Kidney epithelial cell (primary cell): ENCODE measurements around the gene CHD6. TPM values are rescaled to one million over a fixed set of nuclear protein-coding genes. Genes with fewer than 3 reads are reported as not detected.

Experiments
- DNase-seq: peaks from one replicate; pipeline ENCODE4 v3.0.0-alpha.2; 2010; ENCODE audit warnings: low read depth
- H3K27me3 ChIP-seq: 2 replicates; pipeline ENCODE4 v1.6.0; 2011; ENCODE audit warnings: low read length; ENCODE audit not compliant: control insufficient read depth, insufficient read depth
- H3K36me3 ChIP-seq: 2 replicates; pipeline ENCODE4 v1.5.1; 2011; ENCODE audit warnings: low read length; ENCODE audit not compliant: control insufficient read depth, insufficient read depth
- H3K4me3 ChIP-seq: 2 replicates; pipeline ENCODE4 v1.5.1; 2011; ENCODE audit warnings: low read depth, mild to moderate bottlenecking, control low read depth, low read length
- CTCF ChIP-seq: IDR thresholded peaks from 2 replicates; pipeline ENCODE4 v1.5.1; 2011; ENCODE audit warnings: mild to moderate bottlenecking, moderate library complexity, low read length, control low read depth, inconsistent platforms; ENCODE audit not compliant: insufficient read depth, poor library complexity, severe bottlenecking
- total RNA-seq: library from RNA; depleted of rRNA; stranded (reverse); fragments of >200 nt; gene quantifications from 2 replicates; pipeline ENCODE4 v1.2.3, GENCODE V29; 2015

The CHD6 gene
- total RNA-seq, 1 donor from 2014 or later: 19.6 TPM

- Histone ChIP-seq H3K36me3 (no peaks in the 10 kb centered on the region), H3K27me3 (no peaks in the 10 kb centered on the region), H3K4me3 (no peak overlapping the region)
- no peak for DNase-seq
- no peak for TF ChIP-seq CTCF
Measured at GRCh38 chr20:41424546-41424945, 193.6 kb downstream of the CHD6 start.

GRCh38 chr20:41424011-41424410 lies 194.2 kb downstream of the CHD6 start:
- no peak for TF ChIP-seq CTCF
- Histone ChIP-seq H3K4me3 (no peak overlapping the region), H3K27me3 (no peaks in the 10 kb centered on the region), H3K36me3 (no peaks in the 10 kb centered on the region)
- no peak for DNase-seq

GRCh38 chr20:41422953-41423352 lies 195.2 kb downstream of the CHD6 start:
- no peaks in the 10 kb centered on the region for H3K27me3 ChIP-seq
- DNase-seq: no peak
- H3K36me3 ChIP-seq: no peaks in the 10 kb centered on the region
- TF ChIP-seq CTCF: no peak
- no peak overlapping the region for H3K4me3 ChIP-seq

- Histone ChIP-seq H3K27me3 (no peaks in the 10 kb centered on the region), H3K36me3 (no peaks in the 10 kb centered on the region)
- no peak for DNase-seq
Measured at GRCh38 chr20:41418739-41419293, 199.4 kb downstream of the CHD6 start.

GRCh38 chr20:41418031-41418430 lies 200.1 kb downstream of the CHD6 start:
- TF ChIP-seq CTCF: no peak
- no peaks in the 10 kb centered on the region for H3K36me3 ChIP-seq
- DNase-seq: no peak

More at GRCh38 chr20:41418739-41419293, 199.4 kb downstream of the CHD6 start:
- no peak overlapping the region for H3K4me3 ChIP-seq
- TF ChIP-seq CTCF: no peak

GRCh38 chr20:41415191-41415590 lies 203.0 kb downstream of the CHD6 start:
- no peaks in the 10 kb centered on the region for H3K36me3 ChIP-seq
- H3K4me3 ChIP-seq: no peak overlapping the region
- no peak for DNase-seq
- TF ChIP-seq CTCF: no peak
- no peaks in the 10 kb centered on the region for H3K27me3 ChIP-seq

More at GRCh38 chr20:41418031-41418430, 200.1 kb downstream of the CHD6 start:
- Histone ChIP-seq H3K27me3 (no peaks in the 10 kb centered on the region), H3K4me3 (no peak overlapping the region)
